HG02885 (cell line): ENCODE results near the gene SSH3.
"Not testable (repeated sequence)": the region's sequence is repeated elsewhere in the genome, so short reads cannot be mapped to it uniquely, and the experiment has no call there.

Experiments used
- ATAC-seq: cut with Tn5 transposase; IDR thresholded peaks from one replicate; pipeline ENCODE4 v1.9.1; 2021; ENCODE audit warnings: mild to moderate bottlenecking; ENCODE audit not compliant: unreplicated experiment, poor library complexity

The SSH3 gene

DNA sequence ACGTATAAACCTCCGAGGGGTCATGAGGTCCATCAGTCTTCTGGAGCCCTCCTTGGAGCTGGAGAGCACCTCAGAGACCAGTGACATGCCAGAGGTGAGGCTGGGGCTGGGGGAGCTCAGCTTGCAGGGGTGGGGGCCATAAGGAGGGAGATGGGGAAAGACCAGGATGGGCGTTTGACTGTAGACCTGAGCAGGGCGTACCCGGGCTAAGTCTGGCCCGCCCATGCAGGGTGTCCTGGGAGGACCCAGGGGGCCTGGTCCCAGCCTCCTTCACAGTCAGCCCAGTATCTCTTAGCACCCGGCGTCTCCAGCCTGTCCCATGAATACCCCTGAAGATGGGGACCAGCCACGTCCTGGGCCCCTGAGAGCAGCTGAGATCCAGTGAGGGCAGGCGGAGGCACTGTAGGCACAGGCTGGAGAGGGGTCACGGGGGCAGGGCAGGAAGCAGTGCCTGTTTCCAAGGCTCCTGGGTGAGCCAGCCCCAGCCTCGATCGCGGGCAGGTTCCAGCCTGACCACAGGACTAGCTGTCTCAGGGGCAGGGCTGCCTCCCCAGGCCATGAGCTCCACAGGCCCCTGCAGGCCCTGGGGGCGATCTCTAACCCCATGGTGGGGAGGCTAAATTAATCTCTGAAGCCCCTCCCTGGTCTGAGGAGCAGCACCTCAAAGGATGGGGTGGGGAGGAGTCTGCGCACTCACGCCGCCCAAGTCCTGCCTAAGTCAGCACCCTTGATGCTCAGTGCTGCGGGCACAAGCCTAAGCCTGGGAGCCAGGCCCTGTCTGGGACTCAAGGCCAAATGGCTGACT, 7.1 kb downstream of the SSH3 start:
- no peak for ATAC-seq

DNA sequence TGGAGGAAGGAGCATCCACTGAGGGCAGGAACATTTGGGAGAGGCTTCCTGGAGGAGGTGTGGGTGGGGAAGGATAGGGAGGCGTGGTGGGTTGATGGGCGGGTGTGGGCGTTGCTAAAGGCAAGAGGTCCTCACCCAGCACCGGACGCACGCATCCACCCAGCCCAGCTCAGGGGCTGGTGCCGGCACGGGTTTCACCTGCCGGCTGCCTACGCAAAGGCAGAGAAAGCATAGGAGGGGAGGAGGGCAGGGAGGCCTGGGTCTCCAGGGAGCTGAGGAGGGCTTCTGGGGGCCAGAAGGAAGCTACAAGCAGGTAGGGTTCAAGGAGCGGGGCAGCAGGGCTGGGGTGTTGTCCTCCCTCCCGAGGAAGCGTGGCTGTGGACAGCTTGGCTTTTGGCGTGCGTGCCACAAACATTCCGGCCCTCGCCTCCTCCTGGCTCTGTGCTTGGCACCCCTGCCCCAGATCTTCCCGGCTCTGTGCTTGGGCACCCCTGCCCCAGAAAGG, 7.8 kb downstream of the SSH3 start:
- no peak for ATAC-seq

DNA sequence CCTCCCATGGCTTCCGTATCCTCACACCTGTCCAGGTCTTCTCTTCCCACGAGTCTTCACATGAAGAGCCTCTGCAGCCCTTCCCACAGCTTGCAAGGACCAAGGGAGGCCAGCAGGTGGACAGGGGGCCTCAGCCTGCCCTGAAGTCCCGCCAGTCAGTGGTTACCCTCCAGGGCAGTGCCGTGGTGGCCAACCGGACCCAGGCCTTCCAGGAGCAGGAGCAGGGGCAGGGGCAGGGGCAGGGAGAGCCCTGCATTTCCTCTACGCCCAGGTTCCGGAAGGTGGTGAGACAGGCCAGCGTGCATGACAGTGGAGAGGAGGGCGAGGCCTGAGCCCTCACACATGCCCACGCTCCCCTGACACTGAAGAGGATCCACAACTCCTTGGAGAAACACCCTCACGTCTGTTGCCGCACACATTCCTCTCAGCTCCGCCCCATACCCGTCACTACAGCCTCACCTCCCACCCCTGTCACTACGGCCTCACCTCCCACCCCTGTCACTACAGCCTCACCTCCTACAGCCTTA, 8.3 kb downstream of the SSH3 start:
- no peak for ATAC-seq

DNA sequence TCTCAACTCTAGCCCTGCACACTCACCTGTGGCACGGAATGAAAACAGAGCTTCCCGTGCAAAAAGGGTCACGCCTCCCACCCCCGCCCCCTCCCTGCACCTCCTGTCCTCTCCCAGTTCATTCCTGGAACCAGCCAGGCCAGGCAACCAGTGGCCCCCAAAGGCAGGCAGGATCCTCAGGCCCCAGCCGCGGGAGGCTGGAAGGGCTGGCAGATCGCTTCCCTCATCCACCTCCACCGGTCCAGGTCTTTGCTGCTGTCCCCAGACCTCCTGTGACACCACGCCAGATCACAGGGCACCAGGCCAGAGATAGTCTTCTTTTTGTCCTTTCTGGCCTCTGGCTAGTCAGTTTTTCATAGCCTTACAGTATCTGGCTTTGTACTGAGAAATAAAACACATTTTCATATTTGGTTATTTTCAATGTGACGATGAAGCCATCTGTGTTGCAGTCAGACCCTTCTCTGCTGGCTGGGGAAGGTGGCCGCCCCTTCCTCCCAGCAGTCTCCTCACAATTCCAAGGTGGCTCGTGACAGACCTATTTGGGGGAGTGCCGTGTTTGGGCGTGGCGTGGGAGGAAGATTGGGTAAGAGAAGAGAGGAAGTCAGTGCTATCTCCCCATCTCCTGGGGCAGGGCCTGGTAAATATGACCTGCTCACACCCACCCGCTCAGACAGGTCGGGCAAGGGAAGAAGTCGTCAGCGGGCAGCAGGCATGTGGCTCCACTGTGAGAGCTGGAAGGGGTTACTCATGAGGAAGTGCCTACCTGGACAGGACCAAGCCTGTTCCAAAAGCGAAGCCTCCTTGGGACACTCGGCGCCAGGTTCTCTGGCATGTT, 9.1 kb downstream of the SSH3 start:
- ATAC-seq, result no peak

DNA sequence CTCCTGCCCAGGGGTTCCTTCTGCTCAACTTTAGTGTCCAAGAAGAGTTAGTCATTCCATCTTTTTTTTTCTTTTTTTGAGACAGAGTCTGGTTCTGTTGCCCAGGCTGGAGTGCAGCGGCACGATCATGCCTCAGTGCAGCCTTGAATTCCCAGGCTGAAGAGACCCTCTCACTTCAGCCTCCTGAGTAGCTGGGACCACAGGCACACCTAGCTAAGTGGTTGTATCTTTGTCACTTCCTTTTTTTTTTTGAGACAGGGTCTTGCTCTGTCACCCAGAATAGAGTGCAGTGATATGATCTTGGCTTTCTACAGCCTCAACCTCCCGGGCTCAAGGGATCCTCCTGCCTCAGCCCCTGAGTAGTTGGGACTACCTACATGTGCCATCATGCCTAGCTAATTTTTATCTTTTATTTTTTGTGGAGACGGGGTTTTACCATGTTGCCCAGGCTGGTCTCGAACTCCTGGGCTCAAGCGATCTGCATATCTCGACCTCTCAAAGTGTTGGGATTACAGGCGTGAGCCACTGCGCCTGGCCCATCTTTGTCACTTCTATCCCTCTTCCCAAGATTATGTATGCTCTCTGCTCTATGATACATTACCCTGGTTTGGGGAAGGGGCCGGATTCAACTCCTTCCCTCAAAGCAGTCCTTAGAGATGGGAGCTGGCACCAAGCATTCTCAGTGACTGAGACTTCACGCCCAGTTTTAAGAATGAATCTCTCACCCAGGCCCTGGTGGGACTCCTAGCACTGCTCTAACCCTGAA, 10.0 kb downstream of the SSH3 start:
- no peak for ATAC-seq

DNA sequence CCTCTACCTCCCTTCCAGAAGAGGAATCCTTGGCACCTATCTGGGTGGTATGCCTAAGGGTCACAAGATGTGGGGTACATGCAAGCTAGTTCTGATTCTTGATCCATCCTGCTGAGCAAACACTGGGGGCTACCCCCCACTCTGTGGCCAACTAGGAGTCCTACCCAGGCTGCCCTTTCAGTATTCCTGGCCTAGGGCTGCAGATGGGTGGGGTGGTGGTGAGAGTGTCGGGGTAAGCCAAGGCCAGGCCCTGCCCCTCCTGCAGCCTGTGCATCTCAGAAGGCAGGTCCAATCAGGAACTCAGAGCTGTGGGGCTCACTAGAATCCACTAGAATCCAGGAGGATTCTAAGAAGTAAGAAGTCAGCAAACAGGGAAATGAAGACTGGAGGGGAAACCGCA, 10.9 kb downstream of the SSH3 start:
- ATAC-seq, result no peak

DNA sequence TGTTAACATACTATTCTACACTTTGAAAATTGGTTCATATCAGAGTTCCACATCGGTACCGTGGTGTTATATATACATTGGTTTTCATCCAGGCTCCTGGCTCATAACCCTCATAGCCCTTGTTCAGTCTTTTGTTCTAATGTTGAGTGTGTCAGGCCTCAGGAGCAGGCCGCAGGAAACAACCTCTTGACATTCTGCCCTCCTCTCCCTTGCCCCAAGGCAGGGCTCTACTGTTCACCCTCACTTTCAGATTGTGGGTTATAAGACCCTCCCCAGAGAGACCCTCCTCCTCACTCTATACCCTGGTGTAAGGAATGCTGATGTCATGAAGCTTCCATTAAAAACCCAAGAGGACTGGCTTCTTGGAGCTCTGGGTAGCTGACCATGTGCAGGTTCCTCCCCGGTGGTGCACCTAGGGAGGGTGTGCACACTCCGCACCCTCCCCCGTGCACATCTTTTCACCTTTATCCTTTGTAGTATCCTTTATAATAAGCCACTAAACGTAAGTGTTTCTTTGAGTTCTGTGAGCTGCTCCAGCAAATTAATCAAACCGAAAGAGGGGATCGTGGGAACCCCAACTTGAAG, 12.1 kb downstream of the SSH3 start:
- ATAC-seq, result no peak

DNA sequence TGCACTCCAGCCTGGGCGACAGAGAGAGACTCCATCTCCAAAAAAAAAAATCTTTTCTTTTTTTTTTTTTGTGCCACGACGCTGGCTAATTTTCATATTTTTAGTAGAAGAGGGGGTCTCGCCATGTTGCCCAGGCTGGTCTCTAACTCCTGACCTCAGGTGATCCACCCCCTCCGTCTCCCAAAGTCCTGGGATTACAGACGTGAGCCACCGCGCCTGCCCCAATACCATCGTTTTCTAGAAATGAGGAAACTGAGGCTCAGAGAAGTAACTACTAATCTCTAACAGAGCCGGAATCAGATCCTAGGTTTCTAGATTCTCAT, 13.5 kb downstream of the SSH3 start:
- no peak for ATAC-seq

DNA sequence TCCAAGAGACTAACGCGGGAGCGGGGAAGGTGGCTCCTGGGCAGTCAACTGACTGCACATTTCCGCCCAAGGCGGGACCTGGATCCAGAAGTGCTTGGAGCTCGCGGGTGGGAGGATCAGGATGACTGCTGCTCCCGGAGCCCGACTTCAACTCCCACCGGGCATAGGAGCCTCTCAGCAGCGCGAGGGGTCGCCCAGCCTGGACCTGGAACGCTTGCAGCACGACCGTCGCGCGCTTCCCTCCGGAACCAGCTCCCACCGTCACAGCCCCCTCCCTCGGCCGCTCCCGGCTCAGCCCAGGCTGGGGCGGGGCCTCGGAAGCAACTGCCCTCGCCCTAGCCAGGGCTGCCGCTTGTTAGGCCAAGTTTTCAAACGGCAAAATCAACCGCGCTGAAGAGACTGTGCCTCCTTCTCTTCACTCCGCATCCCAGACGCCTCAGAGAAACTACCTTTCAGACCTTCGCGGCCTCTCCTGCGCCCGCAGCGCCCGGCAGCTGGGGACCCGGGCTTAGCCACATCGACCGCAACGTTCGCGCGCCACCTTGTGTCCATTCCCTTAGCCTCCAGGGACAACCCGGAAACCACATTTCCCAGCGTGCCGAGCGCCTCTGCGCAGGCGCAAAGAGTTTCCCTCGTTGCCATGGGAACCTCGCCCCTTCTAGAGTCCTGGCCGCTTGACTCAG, 14.0 kb downstream of the SSH3 start:
- ATAC-seq, result peak; percentile 88

DNA sequence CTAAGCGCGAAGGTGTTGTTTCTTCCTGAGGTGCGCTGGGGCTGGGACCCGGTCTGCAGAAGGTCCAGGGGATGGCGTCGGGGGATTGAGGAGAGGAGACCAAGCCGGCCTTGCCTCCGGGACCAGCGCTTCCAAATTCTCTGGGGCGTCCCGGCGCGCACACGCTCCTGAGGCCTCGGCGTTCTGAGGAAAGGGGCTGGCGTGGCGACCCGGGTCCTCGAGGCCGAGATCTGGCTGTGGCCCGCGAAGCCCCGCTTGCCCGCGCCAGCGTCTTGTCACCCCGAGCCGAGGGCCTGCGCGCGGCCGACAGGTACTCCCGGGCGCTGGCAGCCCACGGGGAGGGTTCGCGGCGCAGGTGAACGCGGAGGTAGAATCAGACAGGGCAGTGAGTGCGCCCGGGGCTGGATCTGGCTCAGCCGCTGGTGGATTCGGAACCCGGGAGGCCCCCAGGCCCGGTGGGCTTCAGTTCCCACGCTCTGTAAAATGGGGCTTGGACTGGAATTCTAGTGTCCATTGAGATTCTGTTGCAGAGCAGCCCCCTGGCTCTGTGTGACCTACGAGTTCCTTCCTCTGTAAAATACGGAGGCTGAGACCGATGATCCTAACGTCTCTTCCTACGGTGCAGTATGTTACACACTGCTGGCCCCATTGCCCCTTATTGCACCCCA, 14.7 kb downstream of the SSH3 start:
- no peak for ATAC-seq

DNA sequence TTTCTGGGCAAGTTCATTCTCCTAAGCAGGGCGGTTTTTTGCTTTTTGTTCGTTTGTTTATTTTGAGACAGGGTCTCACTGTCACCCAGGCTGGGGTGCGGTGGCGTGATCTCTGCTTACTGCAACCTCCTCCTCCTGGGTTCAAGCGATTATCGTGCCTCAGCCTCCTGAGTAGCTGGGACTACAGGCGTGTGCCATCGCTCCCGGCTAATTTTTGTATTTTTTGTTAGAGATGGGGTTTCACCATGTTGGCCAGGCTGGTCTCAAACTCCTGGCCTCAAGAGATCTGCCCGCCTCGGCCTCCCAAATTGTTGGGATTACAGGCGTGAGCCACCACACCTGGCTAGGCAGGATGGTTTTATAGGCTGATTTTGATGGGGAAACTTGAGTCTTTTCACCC, 15.5 kb downstream of the SSH3 start:
- not testable (repeated sequence) for ATAC-seq

DNA sequence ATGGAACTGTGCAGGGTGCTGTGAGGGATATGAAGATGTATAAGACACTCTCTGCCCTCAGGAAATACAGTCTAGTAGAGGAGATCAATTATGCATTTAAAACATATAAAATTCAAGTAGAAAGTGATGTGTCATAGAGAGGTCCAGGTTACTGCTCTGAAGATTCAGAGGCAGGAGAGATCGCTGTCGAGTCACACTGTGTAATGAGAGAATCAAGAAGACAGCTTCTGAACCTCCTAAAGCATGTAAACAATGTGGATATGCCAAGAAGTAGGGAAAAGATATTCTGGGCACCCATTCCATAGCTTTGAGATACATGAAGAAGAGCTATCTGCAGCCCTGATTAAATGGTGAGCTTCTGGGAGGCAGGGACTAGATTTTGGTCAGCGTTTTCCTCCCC, 16.7 kb downstream of the SSH3 start:
- no peak for ATAC-seq

DNA sequence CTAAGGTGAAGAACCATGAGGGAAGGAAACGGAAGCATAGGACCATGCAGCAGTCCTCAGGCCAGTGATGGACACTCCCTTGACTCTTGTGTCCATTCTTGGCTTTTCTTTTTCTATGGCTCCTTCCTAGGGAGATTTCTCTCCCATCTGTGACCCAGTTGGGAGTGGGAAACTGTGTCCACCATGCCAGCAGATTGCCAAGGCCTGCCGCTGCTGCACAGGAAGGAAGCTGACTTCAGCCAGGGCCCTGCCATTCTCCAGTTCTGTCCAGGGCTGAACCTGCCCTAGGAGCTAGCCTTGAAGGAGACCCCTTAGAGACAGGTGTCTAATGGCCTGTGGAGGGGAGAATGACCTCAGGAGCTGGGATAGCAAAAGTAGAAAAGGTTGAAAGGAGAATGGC, 17.4 kb downstream of the SSH3 start:
- ATAC-seq, result no peak

DNA sequence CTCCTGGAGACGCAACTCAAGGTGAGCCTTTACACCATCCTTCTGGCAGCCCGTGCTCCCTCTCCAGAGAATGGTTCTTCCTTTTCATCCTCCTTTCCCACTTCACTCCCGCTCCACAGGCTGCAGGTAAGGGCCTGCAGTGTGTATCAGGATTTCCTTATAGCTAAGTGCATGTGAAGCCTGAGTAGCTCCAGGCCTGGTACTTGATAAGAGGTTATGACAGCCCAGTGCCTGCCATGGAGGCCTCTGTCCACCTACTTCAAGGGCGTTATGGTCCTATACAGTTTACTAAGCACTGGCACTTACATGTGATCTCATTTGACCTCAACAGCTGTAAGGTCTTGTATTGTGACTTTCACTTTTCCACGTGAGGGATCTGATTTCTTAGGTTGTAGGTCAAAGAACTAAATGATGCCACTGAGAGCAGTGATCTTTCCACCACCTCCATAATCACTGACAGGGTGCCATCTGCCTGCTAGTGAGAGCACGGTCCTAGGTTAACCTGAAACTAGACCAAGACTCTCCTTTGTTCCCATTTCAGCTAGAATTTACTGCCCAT, 18.1 kb downstream of the SSH3 start:
- ATAC-seq, result no peak

DNA sequence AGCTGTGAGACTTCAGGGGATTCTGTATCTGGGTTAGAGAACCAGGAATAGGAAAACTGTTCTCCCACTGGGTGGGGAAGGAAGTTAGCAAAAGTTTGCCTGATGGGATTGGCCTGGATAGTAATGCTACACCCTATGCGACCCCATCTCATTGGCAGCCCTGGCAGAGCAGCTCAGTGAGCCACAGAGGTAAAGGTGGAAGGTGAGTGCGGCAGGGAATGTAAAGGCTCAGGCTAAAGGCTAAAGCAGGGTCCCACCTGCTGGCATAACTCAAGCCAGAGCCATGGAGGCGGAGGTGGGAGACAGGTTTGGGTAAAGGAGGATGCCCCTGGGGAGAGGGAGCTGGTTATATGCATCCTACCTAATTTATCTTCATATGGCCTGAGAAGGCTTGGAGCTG, 18.7 kb downstream of the SSH3 start:
- no peak for ATAC-seq

DNA sequence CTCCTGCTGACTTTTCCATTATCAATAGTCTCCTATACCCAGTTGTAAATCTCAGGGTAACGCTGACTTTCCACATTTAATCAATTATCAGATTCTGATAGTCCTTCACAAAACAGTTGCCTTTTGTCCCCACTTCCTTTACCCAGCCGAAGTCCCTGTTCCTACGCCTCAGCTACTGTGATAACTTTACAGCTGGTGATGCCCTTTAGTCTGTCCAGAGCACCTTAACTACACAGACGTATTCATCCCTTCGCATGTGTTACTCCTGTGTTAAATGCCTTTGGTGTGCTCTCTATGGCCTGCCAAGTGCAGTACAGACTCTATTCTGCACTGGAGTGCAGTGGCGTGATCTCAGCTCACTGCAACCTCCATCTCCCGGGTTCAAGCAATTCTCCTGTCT, 20.2 kb downstream of the SSH3 start:
- ATAC-seq, result no peak

DNA sequence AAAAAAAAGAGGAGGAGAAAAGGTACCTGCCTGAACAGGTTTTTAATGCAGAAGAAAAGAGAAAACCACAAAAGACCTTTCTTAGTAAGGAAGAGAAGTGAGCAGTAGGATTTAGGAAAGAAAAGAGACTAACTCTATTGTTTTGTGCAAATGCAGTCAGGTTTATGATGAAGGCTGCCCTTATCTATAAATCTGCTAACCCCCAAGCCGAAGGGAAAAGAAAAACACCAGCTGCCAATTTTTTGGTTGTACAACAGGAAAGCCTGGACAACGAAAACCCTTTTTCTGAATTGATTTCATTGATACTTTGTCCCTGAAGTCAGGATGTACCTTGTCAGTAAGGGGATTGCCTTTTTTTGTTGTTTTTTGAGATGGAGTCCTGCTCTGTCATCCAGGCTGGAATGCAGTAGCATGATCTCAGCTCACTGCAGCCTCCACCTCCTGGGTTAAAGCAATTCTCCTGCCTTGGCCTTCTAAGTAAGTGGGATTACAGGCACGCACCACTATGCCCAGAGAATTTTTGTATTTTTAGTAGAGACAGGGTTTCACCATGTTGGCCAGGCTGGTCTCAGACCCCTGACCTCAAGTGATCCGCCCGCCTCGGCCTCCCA, 28.9 kb downstream of the SSH3 start:
- no peak for ATAC-seq

DNA sequence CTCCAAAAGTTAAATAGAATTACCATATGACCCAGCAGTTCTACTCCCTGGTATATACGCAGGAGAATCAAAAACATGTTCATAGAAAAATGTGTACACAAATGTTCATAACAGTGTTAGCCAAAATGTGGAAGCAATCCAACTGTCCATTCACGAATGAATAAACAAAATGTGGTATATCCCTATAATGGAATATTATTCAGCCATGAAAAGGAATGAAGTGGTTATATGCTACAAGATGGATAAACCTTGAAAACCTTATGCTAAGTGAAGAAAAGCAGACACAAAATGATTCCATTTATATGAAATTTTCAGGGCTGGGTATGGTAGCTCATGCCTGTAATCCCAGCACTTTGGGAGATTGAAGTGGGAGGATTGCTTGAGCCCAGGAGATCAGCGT, 33.9 kb downstream of the SSH3 start:
- ATAC-seq, result no peak

DNA sequence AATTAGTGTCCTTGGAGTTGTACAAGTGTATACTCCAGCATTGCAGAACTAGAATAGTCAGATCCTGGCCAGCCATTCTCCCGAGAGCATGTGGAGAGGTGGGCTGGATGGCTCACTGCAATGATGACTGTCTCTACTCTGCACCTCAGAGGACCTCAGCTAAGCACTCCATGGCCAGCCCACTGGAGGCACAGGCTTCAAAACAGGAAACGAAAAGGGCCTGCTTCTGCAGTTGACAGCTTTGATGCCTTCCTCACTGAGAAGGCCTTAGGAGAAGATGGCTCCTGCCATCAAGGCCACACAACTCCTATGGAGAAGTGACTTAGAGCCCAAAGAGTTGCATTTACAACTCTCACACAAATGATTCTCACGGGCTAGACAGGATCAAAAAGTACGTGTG, 40.9 kb downstream of the SSH3 start:
- ATAC-seq, result no peak
